HG02852 (cell line): ENCODE measurements around the gene GSG1L.

Experiments used
- ATAC-seq: cut with Tn5 transposase; IDR thresholded peaks from one replicate; pipeline ENCODE4 v1.9.1; 2021; ENCODE audit warnings: mild to moderate bottlenecking, moderate library complexity; ENCODE audit not compliant: unreplicated experiment

The GSG1L gene

GRCh38 chr16:27800817-27801216 lies 262.7 kb downstream of the GSG1L start:
- ATAC-seq = no peak

- no peak for ATAC-seq
Measured at GRCh38 chr16:27799896-27800295, 263.6 kb downstream of the GSG1L start.

GRCh38 chr16:27798241-27798640 lies 265.3 kb downstream of the GSG1L start:
- no peak for ATAC-seq

GRCh38 chr16:27795992-27796614 lies 267.4 kb downstream of the GSG1L start:
- ATAC-seq = no peak

- no peak for ATAC-seq
Measured at GRCh38 chr16:27793249-27793622, 270.3 kb downstream of the GSG1L start.

- no peak for ATAC-seq
Measured at GRCh38 chr16:27792486-27793248, 270.8 kb downstream of the GSG1L start.

- no peak for ATAC-seq
Measured at GRCh38 chr16:27791404-27791719, 272.2 kb downstream of the GSG1L start.

GRCh38 chr16:27790546-27791403 lies 272.7 kb downstream of the GSG1L start:
- no peak for ATAC-seq

- ATAC-seq = no peak
Measured at GRCh38 chr16:27789595-27790241, 273.8 kb downstream of the GSG1L start.

- ATAC-seq = no peak
Measured at GRCh38 chr16:27789150-27789549, 274.4 kb downstream of the GSG1L start.

- no peak for ATAC-seq
Measured at GRCh38 chr16:27787665-27788064, 275.8 kb downstream of the GSG1L start.

GRCh38 chr16:27786923-27787625 lies 276.4 kb downstream of the GSG1L start:
- ATAC-seq = no peak

- no peak for ATAC-seq
Measured at GRCh38 chr16:27786221-27786922, 277.1 kb downstream of the GSG1L start.

- ATAC-seq = no peak
Measured at GRCh38 chr16:27785307-27785678, 278.2 kb downstream of the GSG1L start.

- no peak for ATAC-seq
Measured at GRCh38 chr16:27784351-27785306, 278.9 kb downstream of the GSG1L start.

- ATAC-seq = no peak
Measured at GRCh38 chr16:27781981-27782880, 281.3 kb downstream of the GSG1L start.

- ATAC-seq = no peak
Measured at GRCh38 chr16:27781195-27781524, 282.4 kb downstream of the GSG1L start.
